Astrocyte of the spinal cord (primary cell): ENCODE measurements around the gene MOGAT3.
"Not testable (repeated sequence)": the region's sequence is repeated elsewhere in the genome, so short reads cannot be mapped to it uniquely, and the experiment has no call there.

Experiments used
- DNase-seq: peaks from one replicate; pipeline ENCODE4 v3.0.0; 2011; ENCODE audit warnings: low read depth, low spot score
- H3K4me3 ChIP-seq: 2 replicates; pipeline ENCODE4 v1.5.1; 2011; ENCODE audit warnings: low read depth, mild to moderate bottlenecking, low read length, moderate library complexity
- CTCF ChIP-seq: IDR thresholded peaks from 2 replicates; pipeline ENCODE4 v1.5.1; 2012; ENCODE audit warnings: low read depth, mild to moderate bottlenecking, low read length, inconsistent platforms
- in situ Hi-C: cut with HindIII; loops from 2 replicates; pipeline ENCODE4 v1.10.0; 2017; ENCODE audit warnings: low sequenced_read_pairs

MOGAT3 gene

GRCh38 chr7:101206665-101207042 is 5.8 kb upstream of the MOGAT3 start:
- TF ChIP-seq CTCF: no peak
- no peak overlapping the region for H3K4me3 ChIP-seq
- DNase-seq: no peak
- in situ Hi-C loops: no loop called here

GRCh38 chr7:101205901-101206664 is 5.2 kb upstream of the MOGAT3 start:
- H3K4me3 ChIP-seq: no peak overlapping the region
- DNase-seq: no peak
- TF ChIP-seq CTCF: no peak
- in situ Hi-C loops: no loop called here

- H3K4me3 ChIP-seq, in situ Hi-C loops, DNase-seq: not testable (repeated sequence)
Measured at GRCh38 chr7:101203740-101204738, 3.2 kb upstream of the MOGAT3 start.

GRCh38 chr7:101202603-101202918 is 1.7 kb upstream of the MOGAT3 start:
- in situ Hi-C loops: no loop called here
- no peak for DNase-seq
- no peak for TF ChIP-seq CTCF
- H3K4me3 ChIP-seq: no peak overlapping the region

GRCh38 chr7:101201695-101202602 is 1.1 kb upstream of the MOGAT3 start:
- no peak for DNase-seq
- H3K4me3 ChIP-seq: no peak overlapping the region
- TF ChIP-seq CTCF: no peak
- in situ Hi-C loops: no loop called here

- no peak for TF ChIP-seq CTCF
- in situ Hi-C loops: no loop called here
- no peak overlapping the region for H3K4me3 ChIP-seq
- no peak for DNase-seq
Measured at GRCh38 chr7:101200504-101200861, 353 bp downstream of the MOGAT3 start.

GRCh38 chr7:101199522-101199921 is 1.3 kb downstream of the MOGAT3 start:
- in situ Hi-C loops, DNase-seq, H3K4me3 ChIP-seq: not testable (repeated sequence)
